ENCODE measurements around the gene NUP93.
"Not testable (repeated sequence)": the region's sequence is repeated elsewhere in the genome, so short reads cannot be mapped to it uniquely, and the experiment has no call there.

Gene NUP93

DNA sequence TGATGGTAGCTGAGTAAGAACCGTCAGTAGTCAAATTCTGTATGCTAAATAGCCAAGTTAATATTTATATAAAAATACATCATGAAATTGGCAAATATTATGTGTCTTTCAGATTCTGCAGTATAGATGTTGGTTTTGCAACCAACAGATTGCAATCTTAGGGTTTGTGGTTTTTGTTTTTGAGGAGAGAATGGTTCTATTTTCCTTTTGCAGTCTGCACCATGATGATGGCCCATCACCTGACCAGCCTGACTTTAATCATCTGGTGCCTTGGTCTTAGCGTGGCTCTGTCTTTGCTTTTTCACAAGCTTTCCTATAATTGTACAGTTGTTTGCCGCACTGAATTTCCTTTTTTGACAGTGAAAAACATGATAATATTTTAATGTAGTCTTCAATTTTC, 50.7 kb downstream of the NUP93 start:
- no peak for FAIRE-seq

DNA sequence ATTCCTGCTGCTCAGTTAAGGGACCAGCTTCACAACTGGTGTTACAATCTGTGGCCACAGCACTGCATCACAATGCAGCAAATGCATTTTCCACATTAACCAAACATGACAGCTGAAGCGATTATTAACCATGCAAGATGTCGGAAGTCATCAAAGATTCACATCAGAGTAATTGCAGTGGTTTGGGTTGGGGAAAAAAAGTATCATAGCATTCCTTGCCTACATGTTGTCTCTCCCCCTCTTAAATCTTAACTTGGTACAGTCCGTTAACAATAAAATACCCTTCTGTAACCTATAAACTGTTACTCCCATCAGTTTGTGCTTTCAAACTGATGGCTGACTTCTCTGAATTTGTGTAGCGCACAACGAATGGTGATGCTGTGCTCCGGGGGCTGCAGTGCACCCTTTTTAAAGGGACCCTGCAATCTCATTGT, 51.6 kb downstream of the NUP93 start:
- no peak for FAIRE-seq

DNA sequence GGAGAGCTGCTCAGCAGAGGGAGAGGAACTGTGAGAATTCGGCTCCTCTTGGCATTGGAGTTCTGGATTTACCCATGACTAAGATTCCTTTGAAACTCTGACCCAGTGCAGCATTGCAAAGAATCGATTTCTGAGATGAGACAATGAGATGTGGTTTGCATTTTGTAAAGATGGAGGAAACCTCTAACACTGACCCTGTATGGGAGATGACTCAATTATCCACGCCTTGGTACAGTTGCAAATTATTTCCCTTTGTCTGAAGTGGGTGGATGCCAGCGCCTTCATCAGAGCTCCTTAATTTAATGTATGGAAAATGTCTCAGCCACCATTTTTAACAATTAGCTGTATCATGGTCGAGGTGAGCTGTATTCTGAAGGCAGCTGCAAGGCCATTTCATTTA, 53.4 kb downstream of the NUP93 start:
- FAIRE-seq: no peak

DNA sequence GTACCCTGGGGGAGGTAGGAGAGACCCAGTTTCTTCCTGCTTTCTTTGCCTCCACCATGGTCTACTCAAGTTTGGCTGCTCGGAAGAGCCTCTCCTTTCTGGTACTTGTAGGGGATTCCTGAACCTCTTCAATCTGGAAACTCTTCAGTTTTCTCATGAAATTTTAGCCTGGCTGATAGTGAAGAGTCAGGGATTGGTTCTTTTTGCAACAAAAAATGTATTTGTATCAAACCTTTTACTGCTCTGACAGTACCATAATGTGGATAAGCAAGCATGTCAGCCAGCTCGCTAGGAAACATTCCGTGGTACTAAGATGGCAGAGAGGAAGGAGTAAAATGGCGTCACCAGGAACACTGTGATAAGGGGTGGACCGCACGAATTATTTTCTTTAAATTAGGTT, 55.4 kb downstream of the NUP93 start:
- FAIRE-seq: no peak

DNA sequence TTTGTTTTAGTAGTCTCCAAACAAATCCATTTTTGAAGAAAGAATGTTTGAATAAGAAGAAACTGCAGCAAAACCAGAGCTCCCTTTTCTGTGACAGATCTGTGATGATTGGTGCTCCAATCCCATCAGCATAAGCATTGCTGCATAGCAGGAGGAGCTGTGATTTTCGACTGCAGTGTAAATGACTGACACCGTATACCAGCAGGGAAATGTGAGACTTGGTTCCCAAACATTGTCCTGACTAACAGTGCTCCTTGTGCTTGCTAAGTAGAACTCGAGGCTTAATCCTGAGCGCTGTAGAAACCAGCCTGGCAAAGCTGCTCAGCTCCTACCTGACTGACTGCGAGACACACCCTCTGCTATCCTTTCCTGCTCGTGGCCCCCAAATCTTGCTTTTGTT, 57.2 kb downstream of the NUP93 start:
- no peak for FAIRE-seq

DNA sequence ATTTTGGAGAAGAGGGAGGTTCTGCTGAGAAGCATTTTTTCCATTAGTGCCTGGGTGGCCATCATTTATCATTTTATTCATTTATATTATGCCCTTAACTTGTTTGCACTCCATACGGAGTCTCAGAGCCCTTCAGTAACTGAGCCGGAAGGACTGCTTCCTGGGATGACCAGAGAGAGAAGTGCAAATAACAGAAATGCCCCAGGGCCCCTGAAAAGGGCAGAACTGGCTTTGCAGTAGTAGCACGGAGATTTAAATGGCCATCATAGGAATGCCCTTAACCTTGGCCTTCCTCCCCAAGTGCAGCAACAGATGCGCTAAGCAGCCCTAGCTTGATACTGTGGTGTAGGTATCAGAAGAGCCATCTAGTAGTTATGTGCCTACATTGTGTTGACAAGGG, 58.5 kb downstream of the NUP93 start:
- FAIRE-seq: no peak

DNA sequence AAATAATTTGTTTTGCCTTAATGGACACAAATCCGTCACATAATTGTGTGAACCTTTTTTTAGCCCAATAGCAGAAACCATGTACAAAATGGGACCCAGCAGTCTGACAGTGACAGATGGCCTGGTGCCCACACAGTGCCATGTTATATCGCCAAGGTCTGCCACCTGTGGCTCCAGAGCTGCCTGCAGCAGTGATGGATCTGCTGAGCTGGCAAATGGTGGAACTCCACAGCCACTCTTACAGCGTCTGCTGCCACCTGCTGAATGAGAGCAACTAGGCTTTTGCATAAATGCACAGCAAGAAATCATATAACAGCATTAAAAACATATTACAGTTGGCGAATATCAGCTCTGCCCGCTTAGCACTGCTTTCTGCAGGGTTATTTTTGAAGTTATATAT, 59.4 kb downstream of the NUP93 start:
- FAIRE-seq: no peak

DNA sequence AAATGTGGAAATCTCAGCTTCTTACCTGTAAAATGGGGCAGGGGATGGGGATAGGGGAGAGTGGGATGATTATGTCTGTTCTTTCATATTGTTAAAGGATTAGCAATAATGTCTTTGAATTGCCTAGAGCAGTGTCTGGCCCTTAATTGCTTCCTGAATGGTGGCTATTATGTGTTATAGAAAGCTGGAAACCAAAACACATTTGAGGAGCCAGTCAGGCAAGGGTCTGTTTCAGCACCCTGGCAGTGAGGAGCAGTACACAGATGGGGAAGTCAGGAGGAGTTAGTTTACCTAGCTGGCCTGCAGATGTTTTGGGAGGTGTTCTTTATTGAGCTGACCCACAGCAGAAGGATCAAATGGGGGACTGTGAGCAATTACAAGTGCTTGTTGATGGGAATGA, 63.0 kb downstream of the NUP93 start:
- no peak for FAIRE-seq

DNA sequence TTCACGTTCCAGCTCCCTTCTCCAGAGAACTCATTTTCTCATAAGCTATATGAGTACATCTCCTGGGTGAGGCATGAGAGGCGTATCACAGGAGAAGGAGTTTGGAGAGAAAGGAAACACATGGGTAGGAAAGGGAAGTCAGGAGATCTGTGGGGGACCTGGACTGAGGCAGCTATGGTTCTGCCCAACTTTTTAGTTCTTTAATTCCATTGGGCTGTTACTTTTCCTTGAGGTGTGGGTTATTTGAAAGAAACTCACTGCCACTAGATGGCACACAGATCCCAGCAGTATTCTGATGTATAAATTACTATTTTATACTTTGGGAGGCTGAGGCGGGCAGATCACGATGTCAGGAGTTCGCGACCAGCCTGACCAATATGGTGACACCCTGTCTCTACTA, 63.6 kb downstream of the NUP93 start:
- no peak for FAIRE-seq

DNA sequence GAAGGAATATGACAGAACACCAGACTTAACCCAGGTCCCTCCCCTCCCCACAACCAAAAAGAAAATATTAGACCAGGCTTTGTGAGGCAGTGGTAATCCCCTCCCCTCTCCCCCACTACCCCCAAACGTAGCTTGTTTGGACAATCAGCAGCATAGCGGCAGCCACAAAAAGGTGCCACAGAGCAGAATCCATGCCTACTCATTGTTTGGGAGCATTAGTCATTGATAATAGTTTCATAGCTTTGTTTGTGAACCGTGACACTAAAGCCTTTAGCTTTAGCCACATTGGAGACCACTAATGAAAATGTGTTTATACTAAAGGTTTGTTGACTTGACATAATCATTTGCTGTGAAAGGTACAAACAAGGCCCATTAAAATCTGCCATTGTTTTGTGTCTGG, 65.1 kb downstream of the NUP93 start:
- FAIRE-seq: no peak

DNA sequence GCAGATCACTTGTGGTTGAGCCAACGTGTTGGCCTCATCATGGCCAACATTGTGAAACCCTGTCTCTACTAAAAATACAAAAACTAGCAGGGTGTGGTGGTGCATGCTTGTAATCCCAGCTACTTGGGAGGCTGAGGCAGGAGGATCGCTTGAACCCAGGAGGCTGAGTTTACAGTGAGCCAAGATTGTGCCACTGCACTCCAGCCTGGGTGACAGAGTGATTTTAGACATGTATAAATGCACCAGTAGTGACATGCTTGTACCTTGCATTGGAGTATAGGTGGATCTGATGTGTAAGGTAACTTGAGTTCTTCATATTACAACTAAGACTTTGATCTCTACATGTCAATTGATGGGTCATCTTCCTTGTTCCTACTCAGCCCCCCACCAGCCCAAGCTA, 67.1 kb downstream of the NUP93 start:
- not testable (repeated sequence) for FAIRE-seq

DNA sequence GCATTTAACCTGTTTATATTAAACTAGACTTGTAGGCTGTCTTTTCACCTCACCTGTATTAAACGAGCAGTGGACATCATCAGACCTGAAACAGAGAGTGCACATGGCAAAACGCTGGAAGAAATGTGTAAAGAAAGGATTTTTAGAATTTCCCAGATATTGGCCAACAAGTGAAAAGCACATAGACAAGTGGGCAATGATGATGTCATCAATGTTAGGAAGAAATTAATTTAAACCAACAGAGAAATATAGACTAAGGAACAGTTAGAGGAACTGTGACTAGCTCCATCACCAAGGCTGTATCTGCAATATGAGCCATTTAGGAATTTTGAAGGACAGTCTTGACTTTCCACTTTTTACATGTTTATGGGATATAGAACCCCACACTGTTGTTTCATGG, 67.9 kb downstream of the NUP93 start:
- no peak for FAIRE-seq

DNA sequence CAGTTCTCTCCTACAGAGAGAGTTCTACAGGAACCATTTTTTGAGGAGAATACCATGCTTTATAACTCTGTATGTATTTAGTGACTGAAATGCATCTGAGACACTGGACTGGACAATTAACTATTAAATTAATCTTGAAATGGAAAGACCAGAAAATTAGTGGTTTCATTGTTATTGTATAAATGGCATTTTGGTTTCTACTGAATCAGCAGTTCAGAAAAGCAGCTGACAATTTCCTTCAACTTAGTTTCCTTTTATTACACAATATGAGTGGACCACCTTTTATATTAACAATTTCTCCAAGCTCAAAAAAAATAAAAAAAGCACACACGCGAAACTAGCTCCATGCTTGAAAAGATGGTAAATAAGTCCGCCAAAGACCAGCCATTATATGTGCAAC, 69.0 kb downstream of the NUP93 start:
- no peak for FAIRE-seq

DNA sequence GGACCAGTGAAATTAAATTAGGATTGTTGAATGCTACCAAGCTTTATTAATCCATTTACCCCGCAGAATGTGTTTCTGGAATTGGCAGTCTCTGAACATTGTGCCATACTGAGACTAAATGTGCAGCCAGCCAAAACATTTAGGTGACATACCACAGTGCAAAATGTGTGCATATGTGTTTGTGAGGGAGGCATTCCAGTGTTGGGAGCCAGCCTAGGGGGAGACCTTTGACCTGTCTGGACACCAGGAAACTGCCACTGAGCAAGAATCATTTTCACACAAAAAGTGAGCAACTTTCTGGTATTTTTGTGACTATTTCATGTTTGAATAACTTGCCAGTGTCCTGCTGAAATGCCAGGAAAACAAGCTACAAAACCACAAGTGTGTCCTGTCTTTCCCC, 70.4 kb downstream of the NUP93 start:
- FAIRE-seq: no peak

DNA sequence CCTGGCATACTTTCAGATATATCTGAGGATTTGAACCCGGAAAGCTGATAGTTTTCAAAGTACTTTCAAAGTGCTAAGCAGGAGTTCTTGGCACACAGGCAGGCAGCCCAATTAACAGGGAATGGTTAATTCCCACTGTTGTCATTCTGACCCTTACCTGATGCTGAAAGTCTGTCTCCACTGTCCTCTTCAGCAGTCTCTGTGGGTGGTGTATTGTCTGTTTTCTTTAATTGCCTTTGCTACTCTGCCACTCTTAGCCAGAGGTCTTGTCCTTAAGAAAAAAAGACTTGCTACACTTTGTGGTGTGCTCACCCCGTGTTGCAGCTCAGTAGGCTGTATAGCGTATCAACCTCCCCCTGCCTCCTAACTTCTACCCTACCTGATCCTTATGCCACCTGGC, 71.8 kb downstream of the NUP93 start:
- FAIRE-seq: no peak

DNA sequence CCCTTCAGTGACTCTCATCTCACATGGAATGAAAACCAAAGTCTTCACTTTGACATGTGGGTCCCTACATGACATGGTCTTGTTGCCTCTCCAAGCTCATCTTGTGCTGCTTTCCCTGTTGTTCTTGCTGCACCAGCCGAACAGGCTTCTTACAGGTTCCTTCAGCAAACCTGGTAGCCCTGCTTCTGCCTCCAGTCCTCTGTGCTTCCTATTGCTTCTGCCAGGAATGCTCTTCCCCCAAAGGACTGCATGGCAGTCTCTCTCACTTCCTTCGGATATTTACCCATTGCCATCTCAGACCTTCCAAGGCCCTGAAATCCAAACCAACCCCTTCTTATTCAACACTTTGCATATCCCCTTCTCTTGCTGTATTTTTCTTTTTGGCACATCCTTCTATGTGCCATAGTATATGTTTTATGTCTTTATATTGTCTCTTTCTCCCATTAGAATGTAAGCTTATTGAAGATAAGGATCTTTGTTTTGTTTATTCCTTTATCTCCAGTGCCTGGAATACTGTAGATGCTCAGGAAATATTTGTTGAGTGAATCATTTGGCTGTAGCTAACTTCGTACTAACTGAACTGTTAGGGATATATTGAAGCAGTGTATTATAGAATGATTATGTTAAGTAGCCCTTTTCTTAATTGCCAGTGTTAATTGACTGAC, 77.2 kb downstream of the NUP93 start:
- no peak for FAIRE-seq

DNA sequence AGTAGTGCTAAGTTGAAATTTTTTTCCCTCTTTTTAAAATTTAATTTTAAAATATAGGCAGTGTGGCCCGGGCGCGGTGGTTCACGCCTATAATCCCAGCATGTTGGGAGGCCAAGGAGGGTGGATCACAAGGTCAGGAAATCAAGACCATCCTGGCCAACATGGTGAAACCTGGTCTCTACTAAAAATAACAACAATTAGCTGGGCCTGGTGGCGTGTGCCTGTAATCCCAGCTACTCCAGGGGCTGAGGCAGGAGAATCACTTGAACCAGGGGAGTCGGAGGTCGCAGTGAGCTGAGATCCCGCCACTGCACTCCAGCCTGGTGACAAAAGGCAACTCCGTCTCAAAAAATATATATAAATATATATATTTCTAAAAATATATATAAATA, 77.7 kb downstream of the NUP93 start:
- not testable (repeated sequence) for FAIRE-seq

DNA sequence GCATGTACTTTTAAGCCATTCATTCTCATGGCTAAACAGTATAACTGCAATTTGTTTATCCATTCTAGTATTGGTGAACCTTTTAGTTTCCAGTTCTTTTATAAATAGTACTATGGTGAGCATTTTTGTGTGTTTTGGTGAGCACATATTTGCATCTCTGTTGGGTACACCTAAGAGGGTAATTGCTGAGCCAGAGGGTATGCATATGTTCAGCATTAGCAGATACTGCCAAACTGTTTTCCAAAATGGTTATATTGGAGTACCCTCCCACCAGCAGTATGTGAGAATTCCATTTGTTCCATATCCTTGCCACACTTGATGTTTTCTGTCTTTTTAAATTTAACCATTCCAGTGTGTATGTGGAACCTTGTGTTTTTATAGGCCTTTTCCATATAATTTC, 81.0 kb downstream of the NUP93 start:
- FAIRE-seq: no peak

DNA sequence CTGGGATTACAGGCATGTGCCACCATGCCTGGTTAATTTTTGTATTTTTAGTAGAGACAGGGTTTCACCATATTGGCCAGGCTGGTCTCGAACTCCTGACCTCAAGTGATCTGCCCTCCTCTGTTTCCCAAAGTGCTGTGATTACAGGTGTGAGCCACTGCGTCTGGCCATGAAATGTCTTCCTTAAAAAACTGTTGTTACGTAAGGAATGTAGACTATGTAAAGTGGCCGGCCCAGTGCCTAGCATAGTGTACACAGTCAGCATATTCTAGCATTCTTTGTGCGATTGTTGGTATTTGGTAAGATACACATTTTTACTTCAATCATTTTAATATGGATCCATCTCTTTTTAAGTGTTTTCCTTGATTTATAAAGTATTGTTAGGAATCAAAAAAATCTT, 81.7 kb downstream of the NUP93 start:
- not testable (repeated sequence) for FAIRE-seq

DNA sequence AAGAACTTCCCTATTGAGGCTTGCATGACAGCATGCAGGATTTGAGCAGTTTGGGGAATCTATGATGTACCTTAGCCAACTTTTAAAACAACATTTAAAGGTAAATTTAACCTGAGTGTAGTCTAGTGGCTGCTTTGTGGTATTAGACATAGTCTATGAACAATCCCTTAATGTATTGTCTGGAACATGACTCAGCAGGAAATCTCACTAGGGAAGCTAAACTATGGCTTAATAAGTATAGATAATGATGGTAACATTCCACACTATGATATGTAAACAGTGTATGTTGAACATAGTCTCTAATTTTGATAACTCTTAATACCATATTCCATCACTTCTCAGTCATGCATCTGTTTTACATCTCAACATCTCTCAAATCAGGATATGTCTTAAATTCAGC, 83.0 kb downstream of the NUP93 start:
- no peak for FAIRE-seq

DNA sequence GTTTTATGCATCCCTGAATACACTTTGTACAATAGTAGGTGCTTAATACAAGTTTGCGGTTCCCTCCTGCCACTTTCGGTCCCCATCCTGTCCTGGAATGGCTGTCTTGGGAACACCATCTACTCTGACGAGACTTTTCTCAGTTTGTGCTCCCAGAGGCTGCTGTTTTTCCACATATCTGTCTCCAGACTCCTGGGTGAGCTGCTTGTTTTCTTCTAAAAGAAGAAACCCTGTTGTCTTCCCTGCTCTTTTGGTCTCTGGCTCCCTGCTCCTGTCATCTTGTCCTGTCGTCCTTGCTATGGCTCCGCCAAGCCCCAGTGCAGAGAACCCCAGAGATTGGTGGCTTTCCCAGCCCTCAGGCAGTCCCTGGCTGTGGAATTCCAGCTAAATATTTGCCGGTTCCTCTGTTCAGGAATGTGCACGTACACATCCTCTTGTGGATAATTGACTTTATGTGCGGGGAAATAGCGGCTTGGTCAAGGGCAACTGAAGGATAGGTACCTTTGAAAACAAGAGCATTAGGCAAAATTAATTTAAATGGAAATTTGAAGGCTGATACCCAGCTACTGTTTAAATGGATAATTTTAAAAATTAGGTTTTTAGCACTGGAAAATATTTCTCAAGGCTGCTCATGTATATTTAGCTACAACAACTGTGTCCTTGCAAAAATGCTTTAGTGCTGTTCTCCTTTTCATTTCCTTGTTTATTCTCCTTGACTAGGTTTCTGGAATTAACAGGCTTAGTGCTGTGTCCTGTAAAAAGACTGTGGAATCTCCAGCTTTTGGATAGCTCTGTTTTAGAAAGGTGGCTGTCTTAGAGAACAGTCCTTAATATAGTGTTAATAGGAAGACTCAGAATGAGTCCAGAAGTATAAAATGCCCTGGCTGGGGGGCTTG, 84.9 kb downstream of the NUP93 start:
- FAIRE-seq: no peak

DNA sequence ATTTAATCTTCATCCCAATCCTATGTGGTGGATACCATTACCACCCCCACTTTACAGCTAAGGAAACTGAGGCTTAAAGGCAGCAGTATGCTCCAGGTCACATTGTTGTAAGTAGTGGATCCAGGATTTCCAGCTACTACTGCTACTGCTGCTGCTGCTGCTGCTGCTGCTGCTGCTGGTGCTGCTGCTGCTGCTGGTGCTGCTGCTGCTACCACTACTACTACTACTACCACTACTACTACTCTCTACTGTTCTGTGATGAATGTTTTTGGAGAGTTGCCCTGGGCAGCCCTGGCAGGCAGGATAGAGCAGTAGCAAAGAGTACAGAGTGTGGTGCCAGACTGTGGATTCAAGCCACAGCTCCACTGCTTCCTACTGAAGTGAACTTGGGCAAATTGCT, 85.8 kb downstream of the NUP93 start:
- no peak for FAIRE-seq

DNA sequence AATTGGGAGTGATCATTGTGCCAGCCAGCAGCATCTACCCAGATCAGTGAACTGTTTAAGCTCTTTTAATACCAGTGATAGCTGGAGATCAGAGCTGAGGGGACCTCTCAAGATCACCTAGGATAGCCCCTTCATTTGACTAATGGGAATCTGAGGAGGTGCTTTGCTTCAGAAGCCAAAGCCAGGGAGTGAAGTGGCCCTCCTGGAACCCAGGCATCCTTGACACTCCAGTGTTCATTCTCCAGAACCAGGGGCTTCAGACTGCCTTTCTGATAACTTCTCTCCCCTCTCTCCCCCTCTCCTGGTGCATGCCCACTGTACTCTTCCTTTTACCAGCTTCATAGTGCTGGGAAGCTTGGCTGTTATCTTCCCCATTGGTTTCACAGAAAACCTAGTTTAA, 87.1 kb downstream of the NUP93 start:
- FAIRE-seq: no peak

DNA sequence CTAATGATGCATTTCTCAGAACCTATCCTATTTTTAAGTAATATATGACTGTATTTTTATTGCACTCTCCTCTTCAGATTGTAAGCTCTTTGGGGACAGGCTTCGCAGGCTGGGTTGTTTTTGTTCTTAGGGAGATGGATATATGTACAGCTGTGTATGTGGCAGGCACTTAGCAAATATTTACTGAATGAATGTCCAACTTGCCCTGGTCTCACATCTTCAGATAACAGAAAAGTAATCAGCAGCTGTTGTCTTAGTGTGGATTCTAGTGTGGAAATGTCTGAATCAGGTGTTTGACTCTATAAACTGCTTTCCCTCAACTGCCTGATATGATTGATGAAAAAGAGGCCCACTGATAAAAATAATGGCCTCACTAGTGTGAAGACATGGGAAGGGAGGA, 88.0 kb downstream of the NUP93 start:
- FAIRE-seq: no peak

Data from colon (tissue), 2 donors.